GM18867 (cell line): Measurements from ENCODE around the gene PTPN14.

Experiments used
- ATAC-seq: cut with Tn5 transposase; IDR thresholded peaks from one replicate; pipeline ENCODE4 v1.9.1; 2021; ENCODE audit warnings: mild to moderate bottlenecking, moderate library complexity; ENCODE audit not compliant: unreplicated experiment

Gene PTPN14

GRCh38 chr1:214344897-214345296, 206.5 kb downstream of the PTPN14 start:
- ATAC-seq, result no peak

GRCh38 chr1:214342525-214342924, 208.9 kb downstream of the PTPN14 start:
- no peak for ATAC-seq

- no peak for ATAC-seq
Observed at GRCh38 chr1:214341932-214342331, 209.5 kb downstream of the PTPN14 start.

GRCh38 chr1:214341459-214341858, 209.9 kb downstream of the PTPN14 start:
- no peak for ATAC-seq

GRCh38 chr1:214338212-214338611, 213.2 kb downstream of the PTPN14 start:
- ATAC-seq, result no peak

- ATAC-seq, result no peak
Observed at GRCh38 chr1:214337511-214337910, 213.9 kb downstream of the PTPN14 start.

- no peak for ATAC-seq
Observed at GRCh38 chr1:214337015-214337414, 214.4 kb downstream of the PTPN14 start.

GRCh38 chr1:214335567-214335966, 215.8 kb downstream of the PTPN14 start:
- ATAC-seq, result no peak

- ATAC-seq, result peak; percentile 34
Observed at GRCh38 chr1:214332946-214333798, 218.2 kb downstream of the PTPN14 start.

- peak; percentile 44 for ATAC-seq
Observed at GRCh38 chr1:214331827-214332423, 219.5 kb downstream of the PTPN14 start.

- no peak for ATAC-seq
Observed at GRCh38 chr1:214331180-214331579, 220.2 kb downstream of the PTPN14 start.

- no peak for ATAC-seq
Observed at GRCh38 chr1:214330715-214331114, 220.7 kb downstream of the PTPN14 start.

GRCh38 chr1:214330222-214330621, 221.2 kb downstream of the PTPN14 start:
- ATAC-seq, result no peak

GRCh38 chr1:214329470-214330220, 221.8 kb downstream of the PTPN14 start:
- no peak for ATAC-seq

GRCh38 chr1:214328770-214329469, 222.5 kb downstream of the PTPN14 start:
- peak; percentile 89 for ATAC-seq

GRCh38 chr1:214327514-214327913, 223.9 kb downstream of the PTPN14 start:
- ATAC-seq, result no peak

GRCh38 chr1:214326406-214326805, 225.0 kb downstream of the PTPN14 start:
- peak; percentile 65 for ATAC-seq

GRCh38 chr1:214324896-214325800, 226.3 kb downstream of the PTPN14 start:
- no peak for ATAC-seq

GRCh38 chr1:214321705-214322453, 229.5 kb downstream of the PTPN14 start:
- ATAC-seq, result peak; percentile 65
